HG03095 (cell line): Measurements from ENCODE around the gene NEUROD2.

ENCODE experiments used
- ATAC-seq: cut with Tn5 transposase; IDR thresholded peaks from one replicate; pipeline ENCODE4 v1.9.1; 2021; ENCODE audit warnings: moderate library complexity; ENCODE audit not compliant: unreplicated experiment

Gene NEUROD2

DNA sequence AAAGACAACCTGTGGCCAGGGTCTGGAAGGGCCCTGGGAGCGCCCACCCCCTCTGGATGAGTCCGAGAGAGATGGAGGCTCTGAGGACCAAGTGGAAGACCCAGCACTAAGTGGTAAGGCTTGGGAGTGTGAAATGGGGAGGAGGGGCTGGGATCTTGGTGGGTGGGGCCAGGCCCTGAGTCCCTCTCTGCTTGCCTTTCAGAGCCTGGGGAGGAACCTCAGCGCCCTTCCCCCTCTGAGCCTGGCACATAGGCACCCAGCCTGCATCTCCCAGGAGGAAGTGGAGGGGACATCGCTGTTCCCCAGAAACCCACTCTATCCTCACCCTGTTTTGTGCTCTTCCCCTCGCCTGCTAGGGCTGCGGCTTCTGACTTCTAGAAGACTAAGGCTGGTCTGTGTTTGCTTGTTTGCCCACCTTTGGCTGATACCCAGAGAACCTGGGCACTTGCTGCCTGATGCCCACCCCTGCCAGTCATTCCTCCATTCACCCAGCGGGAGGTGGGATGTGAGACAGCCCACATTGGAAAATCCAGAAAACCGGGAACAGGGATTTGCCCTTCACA lies 28.0 kb upstream of the NEUROD2 start:
- no peak for ATAC-seq

DNA sequence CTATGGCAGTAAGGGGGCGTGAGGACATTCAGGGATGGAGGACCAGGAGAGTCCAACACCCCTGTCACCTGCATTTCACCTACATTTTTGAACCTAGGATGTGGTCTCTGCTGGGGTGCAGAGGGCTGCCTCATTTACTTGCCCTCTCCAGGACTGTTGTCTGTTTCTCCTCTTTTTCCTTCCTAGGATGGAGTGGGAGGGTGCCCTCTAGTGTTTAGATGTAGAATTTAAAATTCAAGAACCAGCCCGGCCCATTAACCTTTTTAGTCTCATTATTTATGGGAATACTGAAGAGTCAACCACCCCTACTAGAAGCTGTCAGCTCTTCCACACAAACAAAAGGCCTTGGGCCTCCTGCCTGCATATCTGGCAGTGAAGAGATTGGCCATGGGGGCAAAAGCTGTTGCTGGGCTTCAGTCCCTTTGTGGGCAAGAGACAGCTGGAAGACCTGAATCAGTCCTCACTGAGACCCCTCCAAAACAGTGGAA lies 26.7 kb upstream of the NEUROD2 start:
- no peak for ATAC-seq

DNA sequence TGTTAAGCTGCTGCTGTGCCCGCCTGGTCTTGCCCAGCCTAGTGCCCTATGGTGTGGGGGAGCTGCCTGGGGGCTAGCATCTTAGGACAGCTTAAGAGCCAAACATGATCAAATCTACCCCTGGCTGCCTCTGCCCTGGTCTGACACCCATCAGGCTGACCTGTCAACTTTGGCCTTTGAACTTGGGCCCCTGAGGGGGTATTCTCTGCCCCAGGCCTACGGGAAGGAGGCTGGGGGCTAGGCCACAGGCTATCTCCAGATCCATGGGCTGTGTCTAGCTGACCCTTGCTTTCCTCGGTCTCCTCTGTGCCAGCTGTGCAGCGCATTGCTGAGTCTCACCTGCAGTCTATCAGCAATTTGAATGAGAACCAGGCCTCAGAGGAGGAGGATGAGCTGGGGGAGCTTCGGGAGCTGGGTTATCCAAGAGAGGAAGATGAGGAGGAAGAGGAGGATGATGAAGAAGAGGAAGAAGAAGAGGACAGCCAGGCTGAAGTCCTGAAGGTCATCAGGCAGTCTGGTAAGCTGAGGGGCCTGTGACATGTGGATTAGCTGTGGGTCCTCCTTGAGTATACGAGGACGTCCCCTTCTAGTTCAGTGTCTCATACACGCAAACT lies 26.0 kb upstream of the NEUROD2 start:
- no peak for ATAC-seq

DNA sequence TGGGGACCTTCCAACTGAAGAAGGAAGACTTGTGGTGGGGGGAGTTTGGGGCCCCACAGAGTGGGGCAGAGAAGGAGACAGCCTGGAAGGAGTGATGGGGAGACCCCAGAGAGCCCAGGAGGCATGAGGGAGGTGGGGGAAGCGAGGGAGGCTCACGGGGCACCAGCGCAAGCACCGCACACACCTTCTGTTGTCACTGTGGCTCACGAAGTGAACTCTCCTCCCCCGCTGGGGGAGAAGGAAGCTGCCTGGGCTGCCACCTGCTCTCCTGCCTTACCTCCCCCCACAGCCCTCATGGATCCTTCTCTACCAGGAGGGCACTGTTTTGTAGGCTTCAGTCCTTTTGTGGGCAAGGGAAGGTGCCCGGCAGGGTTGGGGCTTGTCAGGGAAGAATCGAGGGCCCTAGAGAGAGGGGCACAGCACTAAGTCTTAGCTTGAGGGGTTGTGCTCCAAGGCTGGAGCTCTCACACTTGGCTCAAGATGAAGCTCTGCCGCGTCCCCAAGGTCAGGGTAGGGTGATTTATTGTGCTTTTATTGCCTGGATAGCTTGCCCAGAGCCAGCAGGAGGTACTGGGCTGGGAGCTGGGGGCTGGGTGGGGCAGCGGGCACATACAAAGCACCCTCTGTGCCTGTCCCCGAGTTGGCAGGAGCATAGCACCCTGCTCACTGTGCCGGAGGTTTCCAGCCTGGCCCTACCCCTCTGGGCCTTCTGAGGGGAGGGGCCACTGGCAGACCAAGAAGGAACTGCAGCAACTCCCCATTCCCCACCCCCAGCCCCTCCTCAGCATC lies 24.6 kb upstream of the NEUROD2 start:
- ATAC-seq: no peak

DNA sequence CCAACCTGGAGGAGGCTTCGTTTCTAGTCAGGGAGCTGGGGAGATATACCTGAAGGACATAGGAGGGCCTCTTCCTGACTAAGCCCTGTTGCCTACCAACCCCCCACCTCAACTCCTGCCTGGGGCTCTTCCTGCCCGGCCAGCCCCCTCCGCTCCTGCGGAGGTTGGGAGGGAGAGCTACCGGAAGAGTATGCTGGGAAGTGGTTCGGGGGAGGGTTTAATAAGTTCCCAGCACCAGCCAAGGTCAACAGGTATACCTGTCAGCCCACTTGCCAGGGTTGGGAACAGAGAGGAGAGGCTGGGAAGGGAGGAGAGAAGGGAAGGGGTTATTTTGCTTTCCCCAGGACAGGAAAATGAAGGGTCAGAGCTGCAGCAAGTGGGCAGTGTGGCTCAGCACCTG lies 23.7 kb upstream of the NEUROD2 start:
- no peak for ATAC-seq

DNA sequence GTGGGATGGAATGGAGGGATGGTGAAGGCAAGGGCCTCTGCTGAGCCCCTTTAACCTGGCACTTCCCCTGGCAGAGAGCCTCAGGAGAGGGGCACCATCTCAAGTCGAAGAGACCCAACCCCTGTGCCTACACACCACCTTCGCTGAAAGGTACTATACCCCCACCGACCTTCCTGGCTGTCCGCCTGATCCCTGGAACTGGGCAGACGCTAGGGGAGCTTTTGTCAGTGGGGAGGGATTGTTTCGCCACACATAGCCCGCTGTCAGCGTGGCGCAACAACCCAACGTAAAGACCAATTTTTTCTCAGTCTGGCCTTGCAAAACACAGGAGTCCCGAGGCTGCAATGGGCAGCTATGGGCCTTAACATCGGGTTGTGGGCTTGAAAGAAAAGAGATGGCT lies 22.2 kb upstream of the NEUROD2 start:
- ATAC-seq: no peak

DNA sequence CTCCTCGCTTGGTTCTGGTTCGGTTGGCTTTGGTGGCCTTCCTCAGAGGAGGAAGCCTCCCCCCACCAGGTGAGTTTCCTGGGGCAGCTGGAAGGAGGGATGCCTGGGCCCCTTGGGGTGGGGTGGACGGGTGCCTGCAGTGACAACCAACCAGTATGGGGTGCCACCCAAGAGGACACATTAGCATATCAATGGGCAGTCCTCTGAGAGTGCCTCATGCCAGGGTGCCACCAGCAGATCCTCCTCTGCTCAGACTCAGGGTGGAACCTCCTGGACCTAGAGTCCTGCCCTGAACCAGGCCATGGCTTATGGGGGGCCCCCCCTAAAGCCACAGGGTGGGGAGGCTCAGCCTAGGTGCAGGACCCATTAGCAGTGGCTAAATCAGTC lies 21.8 kb upstream of the NEUROD2 start:
- ATAC-seq: no peak

DNA sequence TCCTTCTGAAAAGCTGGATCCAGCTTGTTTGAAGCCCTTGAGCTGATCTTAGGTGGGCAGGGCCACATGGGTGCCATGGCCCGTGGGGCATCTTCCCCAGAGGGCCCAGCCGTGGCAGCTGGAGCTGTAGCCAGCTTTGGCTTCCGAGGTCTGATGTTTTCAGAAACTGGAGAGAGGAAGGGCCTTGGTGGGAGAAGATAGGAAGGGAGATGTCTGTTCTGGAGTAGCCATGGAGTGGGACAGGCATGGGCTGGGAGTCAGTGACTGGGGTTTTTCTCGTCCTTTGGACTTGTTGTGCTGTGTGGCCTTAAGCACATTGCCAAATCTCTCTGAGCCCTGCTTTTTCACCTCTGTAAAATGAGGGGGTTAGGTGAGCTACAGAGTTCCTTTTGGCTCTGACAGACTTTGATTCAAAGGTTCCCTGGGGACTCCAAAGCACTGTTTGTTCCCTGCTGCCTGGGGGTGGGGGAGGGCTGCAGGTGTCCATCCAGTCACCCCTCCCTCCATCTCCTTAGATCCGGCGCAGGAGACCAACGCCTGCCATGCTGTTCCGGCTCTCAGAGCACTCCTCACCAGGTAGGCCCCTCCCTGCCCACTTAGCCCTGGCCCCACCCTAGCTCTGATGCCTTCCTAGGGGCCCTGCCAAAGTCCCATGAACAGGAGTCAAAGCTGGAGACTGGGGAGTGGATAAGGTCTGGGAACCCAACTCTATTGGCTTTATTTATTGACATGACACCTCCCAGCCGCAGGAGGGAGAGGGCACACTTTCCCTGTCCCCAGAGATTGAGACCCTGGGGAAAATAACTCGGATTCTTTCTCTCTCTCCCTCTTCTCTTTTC lies 21.2 kb upstream of the NEUROD2 start:
- ATAC-seq: no peak

DNA sequence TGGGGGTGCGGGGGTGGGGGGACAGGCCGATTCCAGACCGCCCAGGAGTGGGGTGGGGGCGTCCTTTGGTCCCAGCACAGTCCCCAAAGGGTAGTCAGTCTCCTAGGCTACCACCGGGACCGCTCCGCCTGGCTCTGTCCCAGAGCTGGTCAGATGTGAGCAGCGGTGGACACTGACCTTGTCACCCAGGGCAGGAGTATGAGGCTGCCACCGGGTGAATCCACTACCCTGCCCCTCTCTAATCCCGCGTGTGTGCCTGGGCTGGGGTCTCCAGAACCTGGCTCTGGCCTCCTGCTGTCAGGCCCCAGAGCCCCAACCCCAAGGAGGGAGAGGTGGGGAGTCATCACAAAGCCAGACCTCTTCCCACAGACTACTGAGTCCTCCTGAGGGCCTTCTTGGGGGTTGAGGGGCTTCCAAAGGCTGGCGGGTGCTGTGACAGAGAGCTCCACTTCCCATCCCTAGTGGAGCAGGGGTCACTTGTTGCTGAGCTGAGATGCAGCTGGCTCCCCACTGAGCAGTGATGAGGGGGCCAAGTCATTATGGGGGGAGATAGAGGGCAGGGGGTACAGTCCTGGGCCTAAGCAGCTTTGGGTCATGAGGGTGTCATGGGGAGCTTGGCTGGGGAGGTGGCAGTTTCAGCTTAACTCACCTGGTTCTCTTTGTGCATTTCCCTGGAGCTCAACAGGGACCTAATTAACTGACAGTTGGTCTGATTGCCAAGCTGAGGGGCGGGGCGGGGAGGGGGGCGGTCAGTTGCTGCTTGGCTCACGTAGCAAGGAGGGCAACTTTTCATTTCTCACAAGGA lies 20.2 kb upstream of the NEUROD2 start:
- no peak for ATAC-seq

DNA sequence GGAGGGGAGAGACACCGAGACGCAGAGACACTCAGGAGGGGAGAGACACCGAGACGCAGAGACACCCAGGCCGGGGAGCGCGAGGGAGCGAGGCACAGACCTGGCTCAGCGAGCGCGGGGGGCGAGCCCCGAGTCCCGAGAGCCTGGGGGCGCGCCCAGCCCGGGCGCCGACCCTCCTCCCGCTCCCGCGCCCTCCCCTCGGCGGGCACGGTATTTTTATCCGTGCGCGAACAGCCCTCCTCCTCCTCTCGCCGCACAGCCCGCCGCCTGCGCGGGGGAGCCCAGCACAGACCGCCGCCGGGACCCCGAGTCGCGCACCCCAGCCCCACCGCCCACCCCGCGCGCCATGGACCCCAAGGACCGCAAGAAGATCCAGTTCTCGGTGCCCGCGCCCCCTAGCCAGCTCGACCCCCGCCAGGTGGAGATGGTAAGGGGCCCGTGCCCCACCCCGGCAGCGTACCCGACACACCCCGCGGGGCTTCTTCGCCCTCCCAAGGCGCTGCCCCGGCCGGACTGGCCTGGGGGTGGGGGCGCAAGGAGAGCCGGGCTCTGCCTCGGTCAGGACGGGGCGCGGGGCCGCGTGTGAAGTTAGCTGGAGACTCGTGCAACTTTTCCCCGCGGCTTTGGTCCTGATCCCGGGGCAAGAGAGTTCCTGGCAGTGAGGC lies 19.5 kb upstream of the NEUROD2 start:
- no peak for ATAC-seq

DNA sequence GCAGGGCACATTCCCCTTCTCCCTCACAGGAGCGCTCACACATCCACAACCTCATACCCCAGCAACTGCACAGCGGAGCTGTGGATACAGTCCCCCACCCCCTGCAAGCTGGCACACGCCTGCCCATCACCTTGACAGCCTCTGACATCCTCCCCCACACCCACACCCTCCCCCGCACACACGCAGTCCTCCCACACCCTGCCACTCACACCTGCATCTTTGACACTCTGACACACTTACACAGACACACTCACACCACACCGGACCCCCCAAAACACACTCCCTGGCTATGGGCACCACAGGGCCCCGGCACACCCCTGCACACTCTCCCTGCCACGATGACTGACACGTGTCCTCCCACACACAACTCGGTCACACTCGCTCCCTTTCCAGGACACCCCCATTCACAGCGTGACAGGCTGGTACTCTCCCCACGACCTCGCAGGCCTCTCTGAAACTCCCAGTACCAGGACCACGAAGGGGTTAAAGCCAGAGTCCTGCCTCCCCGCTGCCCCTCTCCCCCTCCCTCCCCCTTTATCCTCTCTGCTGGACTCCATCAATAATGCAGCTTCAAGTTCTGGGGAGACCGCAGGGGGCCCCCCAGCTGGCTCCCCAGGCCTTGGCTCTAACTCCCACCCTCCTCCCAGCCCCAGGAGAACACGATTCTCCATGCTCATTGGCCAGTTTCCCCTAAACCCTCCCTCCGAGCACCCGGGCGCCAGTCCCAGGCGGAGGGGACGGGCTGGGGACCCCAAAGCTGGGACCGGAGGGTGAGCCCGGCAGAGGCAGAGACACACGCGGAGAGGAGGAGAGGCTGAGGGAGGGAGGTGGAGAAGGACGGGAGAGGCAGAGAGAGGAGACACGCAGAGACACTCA lies 18.7 kb upstream of the NEUROD2 start, which contains the start of gene PPP1R1B:
Gene PPP1R1B, plus strand, starts transcription at position 782 of the 876 bp plus-strand sequence. CDS start 441 bp downstream, outside the sequence.
- ATAC-seq: no peak

DNA sequence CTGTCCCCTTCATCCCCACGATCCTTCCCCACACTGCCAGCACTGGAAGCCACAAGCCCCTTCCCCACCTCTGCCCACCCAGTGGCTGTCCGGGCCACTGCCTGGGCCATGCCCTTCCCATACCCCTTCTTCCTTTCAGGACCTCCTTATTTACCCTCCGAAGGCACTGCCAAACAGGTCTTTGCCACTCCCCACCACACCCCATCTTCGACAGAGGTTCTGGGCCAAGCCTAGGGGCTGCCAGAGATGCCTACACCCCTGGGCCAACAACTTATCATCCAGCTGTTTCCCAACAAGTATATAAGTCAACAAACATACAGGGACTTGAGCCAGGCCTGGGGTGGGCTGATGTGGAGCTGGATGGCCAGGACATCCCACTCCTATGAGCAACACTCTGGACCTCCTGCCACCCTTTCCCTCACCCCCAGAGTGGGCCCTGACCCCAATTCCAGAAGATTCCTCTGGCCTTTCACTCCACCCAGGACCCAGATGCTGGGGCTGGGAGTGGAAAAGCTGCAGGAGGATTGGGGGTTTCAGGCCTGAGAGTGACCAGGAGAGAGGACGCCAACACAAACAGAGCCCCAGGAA lies 17.6 kb upstream of the NEUROD2 start:
- no peak for ATAC-seq

DNA sequence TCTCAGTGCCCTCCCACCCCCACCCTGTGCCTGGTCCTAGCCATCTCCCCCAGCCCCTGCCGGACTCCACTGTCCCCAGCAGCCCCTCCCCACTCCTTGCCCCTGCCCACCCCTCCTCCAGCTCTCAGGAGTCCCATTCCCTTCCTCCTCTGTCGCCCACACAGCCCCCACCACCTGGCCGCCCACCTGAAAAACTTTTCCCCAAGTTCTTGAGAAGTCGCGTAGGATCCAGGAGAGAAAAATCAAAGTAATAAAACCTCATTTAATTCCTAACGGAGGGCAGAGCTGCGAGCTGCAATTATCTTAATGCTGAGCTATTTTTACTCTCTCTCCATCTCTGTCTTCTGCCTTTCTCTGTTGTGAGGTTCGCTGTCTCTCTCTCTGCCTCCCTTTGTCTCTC lies 16.6 kb upstream of the NEUROD2 start:
- ATAC-seq: no peak

DNA sequence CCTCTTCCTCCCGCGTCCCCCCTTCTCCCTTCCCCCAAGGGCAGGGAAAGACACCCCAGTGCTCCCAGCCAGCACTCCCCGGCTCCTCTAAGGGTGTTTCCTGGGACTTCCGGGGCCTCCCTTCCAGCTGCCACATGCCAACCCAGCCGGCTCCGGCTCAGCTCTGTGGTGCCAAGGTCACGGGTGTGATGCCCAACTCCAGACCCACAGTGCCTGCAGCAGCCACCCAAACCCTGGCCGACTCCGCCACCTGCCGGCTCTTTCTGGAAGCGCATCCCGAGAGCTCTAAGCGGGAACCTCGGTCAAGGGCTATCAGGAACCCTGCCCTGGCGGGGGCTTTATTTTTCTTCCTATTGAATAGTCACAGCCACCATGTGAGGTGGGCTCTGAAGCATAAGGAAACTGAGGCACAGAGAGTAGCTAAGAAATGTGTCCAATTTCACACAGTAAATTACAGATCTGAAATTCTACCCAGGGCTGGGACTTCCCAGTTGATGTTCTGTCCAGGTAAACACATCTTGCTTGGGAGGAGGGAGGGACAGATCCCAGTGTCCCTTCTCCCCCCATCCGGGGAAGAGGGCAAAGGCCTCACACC lies 15.7 kb upstream of the NEUROD2 start:
- peak; percentile 45 for ATAC-seq

DNA sequence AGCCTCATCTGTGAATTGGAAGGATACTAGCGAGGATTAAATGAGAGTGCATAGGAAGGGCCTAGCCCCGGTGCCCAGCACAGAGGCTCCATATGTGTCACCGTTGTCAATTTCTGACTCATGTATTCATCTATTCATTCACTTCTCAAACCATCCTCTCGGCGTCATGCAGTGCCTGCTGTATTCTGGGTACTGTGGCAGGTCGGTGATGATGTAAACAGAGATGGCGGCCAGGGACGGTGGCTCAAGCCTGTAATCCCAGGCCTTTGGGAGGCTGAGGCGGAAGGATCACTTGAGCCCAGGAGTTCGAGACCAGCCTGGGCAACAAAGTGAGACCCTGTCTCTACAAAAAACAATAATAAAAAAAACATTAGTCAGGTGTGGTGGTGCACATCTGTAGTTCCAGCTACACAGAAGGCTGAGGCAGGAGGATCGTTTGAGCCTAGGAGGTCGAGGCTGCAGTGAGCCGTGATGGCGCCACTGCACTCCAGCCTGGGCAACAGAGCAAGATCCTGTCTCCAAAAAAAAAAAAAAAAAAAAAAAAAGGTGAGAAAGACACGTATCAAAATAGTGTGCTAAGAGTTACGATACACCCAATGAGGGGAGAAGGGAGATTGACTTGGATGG lies 14.8 kb upstream of the NEUROD2 start:
- no peak for ATAC-seq

DNA sequence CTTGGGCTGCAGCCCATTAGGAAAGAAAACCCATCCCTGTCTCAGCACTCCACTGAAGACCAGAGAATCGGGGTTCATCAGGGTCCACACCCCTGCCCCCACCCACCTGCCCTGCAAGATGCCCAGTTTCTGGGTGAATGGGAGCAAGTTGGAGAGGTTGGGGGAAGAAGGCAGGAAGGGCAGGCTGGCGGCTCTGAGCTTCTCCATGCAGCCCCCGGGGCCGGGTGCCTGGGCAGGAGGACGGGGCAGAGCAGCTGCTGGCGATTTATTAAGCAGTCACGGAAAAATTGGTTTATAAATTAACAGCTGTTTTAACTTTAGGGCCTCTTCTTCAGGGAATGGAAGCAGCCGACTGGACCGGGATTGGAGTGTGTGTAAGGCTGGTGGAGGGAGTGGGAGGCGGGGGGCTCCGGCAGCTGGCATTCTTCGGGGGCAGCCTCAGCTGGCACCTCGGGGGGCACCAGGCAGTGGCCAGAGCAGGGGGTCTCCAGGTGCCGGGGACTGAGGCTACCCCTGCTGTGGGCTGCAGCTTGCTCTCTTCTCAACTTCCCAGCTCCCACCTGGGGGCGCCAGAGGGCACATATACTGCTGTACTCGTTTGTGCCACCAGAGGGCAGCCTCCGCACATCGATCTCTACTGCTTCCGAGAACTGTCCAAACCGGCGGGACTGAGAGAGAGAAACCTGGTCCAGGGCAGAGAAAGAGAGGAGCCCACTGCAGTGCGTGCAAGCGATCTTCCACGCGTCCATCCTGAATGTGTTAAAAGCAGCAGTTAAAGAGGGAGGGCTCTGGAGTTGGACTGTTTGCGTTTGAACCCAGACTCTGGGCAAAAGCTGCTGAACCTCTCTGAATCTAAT lies 14.0 kb upstream of the NEUROD2 start:
- no peak for ATAC-seq

DNA sequence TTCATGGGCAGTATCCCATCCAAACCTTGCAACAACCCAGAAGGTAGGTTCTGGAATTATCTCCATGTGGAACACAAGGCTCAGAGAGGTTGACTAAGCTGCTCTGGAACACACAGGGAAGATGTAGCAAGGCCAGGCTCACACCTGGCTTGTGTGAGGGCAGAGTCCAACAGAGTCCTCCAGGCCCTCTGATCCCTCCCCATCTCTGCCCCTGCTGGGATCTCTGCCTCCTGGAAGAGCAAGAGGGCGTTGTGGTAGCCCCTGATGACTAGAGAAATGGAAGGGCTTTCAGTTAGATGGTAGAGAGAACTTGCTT lies 12.0 kb upstream of the NEUROD2 start:
- ATAC-seq: no peak
